G401.6 (cell line): ENCODE results near the gene OR8H1.

Experiments used
- FAIRE-seq: peaks from 2 replicates; lab custom pipeline; 2012; peaks lifted over from hg19 to GRCh38; lab: Jason Lieb, UNC

OR8H1 gene, protein sequence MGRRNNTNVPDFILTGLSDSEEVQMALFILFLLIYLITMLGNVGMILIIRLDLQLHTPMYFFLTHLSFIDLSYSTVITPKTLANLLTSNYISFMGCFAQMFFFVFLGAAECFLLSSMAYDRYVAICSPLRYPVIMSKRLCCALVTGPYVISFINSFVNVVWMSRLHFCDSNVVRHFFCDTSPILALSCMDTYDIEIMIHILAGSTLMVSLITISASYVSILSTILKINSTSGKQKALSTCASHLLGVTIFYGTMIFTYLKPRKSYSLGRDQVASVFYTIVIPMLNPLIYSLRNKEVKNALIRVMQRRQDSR

DNA sequence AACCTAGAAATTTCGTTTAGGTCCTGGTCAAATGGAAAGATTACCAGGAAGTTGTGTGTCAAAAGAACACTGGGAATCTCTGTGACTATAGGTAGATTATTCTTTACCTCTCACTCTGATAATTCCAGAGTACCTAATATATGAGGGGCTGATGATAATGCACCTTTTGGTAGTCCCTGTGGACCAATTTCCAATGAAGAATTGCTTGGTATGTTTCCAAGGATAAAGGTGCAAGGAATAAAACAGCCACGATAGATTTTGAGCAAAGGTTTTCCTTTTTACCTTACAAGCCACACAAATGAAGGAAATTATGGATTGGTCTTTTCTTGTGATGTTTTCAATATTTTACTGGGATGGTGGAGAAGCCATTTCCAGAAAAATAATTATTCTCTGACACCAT, at the start of gene OR8H1:
Gene OR8H1, minus strand, starts transcription at position 101 of the 400 bp plus-strand sequence. CDS start 1,192 bp downstream, outside the sequence.
- no peak for FAIRE-seq

DNA sequence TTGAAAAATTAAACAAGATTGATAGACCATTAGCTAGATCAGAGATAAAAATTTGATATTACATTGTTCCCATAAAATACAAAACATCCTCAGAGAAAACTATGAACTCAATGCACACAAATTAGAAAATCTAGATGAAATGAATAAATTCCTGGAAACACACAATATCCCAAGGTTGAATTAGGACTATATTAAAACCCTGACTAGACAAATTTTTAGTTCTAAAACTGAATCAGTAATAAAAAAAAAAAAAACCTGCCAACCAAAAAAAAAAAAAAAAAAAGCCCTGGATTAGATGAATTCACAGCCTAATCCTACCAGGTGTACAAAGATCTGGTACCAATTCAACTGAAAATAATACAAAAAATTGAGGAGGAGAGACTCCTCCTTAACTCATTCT, 48.2 kb upstream of the OR8H1 start:
- FAIRE-seq = no peak

DNA sequence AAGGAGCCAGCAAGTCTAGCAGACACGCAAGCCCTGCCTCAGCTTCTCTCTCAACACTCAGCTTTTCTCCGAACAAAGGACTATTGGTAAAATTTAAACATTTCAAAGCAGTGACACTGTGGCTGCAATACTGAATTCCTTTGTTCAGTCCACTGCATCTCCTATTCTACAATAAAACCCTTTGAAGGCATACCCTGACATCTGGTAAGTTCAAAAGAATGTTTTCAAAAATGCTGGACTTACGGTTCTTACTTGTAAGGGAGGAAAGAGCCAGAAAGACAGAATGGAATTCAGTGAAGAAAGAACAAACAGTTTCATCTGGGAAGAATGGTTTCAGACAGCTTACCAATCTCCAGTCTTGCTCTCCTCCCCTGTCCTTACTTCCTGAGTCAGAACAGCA, 41.1 kb upstream of the OR8H1 start:
- no peak for FAIRE-seq

DNA sequence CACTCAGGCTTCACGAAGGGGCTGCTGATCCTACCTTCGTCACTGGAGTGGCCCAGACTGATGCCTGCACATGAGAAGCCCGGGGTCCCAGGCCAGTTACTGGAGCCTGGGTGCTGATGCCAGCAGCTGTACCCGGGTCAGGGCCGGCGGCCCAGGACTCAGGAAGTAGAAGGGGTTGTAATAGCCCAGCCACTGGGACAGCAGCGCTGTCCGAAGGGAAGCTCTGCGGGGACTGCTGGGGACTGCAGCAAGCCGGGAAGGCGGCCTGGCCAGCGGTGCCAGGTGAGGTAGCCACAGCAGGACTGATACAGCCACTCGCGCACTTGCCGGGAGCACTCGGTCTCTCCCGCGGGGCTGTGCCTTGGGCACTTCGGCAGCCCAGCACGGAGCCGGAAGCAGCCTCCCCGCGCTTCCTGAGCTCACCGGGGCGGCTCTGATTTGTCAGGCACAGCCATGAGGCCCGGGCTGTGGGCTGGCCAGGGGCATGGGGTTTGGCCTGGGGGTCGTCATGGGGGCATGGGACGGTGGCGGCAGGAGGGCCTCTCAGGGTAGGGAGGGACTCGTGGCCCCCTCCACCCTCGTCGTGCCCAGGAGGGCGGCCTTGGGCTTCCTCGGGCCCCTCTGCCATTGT, 39.9 kb upstream of the OR8H1 start:
- no peak for FAIRE-seq

DNA sequence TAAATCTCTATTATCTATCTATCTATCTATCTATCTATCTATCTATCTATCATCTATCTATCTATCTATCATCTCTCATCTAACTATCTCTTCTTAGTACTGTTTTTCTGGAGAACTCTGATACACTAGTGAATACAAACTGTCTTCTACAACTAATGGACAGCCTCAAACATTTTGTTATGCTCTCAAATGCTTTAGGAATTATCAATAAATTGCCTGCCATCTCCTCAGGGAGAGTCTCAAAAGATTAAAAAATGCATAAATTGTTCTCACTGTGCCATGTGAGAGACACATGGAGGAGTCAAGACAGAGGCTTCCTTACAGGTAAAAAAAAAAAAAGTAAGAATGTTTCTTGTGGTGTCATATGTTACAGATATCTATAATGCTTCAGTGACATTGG, 22.8 kb upstream of the OR8H1 start, which contains the start of gene OR8K3:
Gene OR8K3, plus strand, starts transcription at position 301 of the 400 bp plus-strand sequence. CDS start 3,163 bp downstream, outside the sequence.
- FAIRE-seq = no peak

DNA sequence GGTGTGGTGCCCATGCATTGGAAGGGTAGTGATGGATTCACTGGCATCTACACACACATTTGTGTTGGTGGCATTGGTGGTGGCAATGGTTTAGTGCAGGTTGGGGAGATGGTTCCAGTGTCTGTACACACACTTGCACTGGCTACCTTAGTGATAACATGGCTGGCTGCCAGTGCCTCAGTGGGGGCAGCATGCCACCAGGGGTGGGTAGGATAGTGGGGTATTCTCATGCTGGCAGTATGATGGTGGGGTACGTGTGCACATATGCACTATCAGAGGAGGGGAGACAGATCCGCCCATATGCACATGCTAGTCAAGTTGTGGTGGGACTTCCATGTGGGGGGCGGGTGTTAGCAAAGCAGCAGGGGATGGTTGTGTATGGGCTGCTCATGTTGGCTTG, 15.8 kb upstream of the OR8H1 start:
- FAIRE-seq = no peak

DNA sequence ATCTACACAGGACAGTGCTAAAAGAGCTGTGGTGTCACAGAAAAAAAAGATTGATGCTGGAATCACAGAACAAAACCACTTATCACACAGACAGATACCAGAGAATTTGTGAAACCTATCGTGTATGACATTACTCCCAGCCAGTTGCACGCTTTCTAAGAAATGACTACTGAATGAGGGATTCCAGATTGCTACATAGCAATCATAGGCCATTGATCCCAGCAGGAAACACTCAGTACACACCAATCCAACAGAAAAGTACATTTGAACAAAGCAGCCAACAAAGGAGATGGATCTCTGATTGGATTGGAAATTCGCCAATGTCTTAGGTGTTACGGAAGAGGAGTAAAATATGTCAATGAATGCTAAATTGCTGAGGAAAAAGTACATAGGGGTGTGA, 4.8 kb upstream of the OR8H1 start:
- no peak for FAIRE-seq

DNA sequence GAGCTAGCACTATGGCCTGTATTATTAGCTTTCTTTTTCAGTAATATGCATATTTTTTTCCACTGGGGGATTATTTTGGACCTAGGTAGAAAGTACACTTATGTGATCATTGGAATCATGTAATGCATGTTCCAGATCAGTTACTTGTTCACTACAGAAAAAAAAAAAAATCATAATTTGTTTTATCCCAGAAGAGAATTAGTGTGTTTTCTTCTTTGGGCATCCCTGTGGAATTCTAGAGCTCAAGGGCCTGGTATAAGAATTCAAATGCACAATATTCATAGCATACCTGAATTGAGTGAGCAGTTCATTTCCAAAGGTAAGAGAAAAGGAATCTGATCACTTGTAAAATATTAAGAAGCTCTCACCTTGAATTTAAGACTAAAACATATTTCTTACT, 18.2 kb downstream of the OR8H1 start, which contains the start of gene OR5T1:
Gene OR5T1, plus strand, starts transcription at position 301 of the 400 bp plus-strand sequence. CDS start 1,485 bp downstream, outside the sequence.
- no peak for FAIRE-seq

DNA sequence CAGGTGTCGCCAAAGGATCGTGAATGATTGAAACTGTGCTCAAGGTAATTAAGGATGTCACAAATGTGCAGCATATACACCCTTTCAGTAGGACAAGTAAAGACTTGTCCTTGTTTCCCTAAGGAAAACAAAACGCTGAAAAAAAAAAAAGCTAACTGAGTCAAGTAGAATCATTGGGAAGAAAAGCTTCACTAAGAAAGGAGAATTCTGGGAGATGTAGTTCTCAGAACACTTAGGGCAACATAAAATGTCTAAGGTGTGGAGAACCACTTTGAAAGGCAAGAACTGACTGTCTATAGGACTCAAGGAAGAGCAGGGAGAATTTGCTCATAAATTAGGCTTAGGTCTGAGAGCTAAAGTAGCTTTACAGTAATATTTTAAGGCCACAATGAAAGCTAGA, 21.0 kb downstream of the OR8H1 start:
- FAIRE-seq = no peak

DNA sequence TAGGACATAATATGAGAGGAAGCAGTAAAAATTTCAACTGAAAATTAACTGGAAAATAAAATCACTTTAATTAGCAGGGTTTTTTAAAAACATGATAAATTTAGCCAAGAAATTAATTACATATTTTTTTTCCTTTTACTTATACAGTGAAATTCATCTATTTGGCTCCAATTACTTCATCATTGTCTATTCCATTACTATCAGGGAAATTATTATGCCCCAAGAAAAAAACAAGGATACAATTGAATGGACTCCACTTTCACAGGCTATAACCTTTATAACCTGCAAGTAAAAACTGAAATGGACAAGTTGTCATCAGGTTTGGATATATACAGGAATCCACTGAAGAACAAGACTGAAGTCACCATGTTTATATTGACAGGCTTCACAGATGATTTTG, 40.1 kb downstream of the OR8H1 start, which contains the start of gene OR5T3:
Gene OR5T3, plus strand, starts transcription at position 301 of the 400 bp plus-strand sequence. Its CDS starts 0 bp downstream, at position 301.
- FAIRE-seq = no peak
